ENCODE measurements around the gene YEATS4.

YEATS4 gene

DNA sequence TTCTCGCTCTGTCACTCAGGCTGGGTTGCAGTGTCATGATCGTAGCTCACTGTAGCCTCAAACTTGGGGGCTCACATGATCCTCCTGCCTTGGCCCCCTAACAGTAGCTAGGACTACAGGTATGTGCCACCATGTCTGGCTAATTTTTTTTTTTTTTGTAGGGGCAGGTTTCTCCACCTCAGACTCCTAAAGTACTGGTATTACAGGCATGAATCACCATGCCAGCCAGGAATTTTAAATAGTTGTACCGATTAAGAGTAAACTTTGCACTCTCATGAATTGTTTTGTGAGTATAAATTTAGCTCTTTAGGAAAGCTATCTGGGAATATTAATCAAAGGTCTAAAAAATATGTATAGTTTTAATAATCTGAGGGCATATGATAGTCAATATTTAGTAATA, 25.5 kb downstream of the YEATS4 start:
- Histone ChIP-seq H3K27ac (no peak overlapping the region), H3K9me3 (no peaks in the 10 kb centered on the region), H3K36me3 (no peaks in the 10 kb centered on the region), H3K4me3 (no peak overlapping the region), H3K27me3 (no peaks in the 10 kb centered on the region), H3K4me1 (peaks cover 0 to 15% (median 0%) of the 10 kb centered on the region in 4 donors)
- no peak for DNase-seq
- intact Hi-C loops (cut with DNase I; ENCODE audit: low total_unique reads), result no loop called here
- TF ChIP-seq, protein P1, sequence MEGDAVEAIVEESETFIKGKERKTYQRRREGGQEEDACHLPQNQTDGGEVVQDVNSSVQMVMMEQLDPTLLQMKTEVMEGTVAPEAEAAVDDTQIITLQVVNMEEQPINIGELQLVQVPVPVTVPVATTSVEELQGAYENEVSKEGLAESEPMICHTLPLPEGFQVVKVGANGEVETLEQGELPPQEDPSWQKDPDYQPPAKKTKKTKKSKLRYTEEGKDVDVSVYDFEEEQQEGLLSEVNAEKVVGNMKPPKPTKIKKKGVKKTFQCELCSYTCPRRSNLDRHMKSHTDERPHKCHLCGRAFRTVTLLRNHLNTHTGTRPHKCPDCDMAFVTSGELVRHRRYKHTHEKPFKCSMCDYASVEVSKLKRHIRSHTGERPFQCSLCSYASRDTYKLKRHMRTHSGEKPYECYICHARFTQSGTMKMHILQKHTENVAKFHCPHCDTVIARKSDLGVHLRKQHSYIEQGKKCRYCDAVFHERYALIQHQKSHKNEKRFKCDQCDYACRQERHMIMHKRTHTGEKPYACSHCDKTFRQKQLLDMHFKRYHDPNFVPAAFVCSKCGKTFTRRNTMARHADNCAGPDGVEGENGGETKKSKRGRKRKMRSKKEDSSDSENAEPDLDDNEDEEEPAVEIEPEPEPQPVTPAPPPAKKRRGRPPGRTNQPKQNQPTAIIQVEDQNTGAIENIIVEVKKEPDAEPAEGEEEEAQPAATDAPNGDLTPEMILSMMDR (IDR thresholded peaks at IDR 0.05), result no peak

DNA sequence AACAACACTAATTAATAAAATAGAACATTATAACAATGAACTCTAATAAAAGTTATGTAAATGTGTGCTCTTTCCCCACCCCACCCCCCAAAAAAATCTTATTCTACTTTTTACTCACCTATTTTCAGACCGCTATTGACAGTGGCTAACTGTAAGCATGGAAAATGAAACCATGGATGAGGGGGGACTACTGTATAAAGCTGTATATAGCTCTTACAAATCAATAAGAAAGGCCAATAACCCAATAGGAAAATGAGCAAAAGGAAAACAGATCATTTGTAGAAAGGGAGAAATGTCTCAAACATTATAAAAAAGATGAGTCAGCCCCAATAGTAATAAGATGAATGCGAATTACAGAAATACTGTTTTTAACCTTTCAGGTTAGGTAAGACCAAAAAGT, 27.4 kb downstream of the YEATS4 start:
- Histone ChIP-seq H3K4me3 (no peak overlapping the region), H3K9me3 (no peaks in the 10 kb centered on the region), H3K36me3 (no peaks in the 10 kb centered on the region), H3K27me3 (no peaks in the 10 kb centered on the region), H3K27ac (no peak overlapping the region), H3K4me1 (peaks cover 0 to 23% (median 0%) of the 10 kb centered on the region in 4 donors)
- intact Hi-C loops (cut with DNase I; ENCODE audit: low total_unique reads), result no loop called here
- DNase-seq, result no peak
- TF ChIP-seq, protein P1 (IDR thresholded peaks at IDR 0.05), result no peak

DNA sequence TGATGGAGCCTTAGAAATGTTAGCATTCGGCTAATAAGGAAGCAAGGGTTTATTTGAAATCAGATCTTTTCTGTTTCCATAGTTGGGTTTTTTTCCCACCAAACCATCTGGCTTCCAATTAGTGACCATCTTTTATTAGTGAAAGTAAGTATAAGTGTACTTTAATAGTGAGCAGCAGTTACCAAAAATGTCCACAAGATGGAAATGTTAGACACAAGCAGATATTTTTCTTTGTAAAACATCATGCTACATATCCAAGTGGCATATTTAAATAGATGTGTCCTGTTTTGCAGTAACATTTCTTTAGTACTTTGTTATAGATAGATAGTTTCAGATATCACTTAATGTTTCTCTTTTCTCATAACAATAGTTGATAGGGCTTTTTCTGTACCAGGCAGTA, 28.8 kb downstream of the YEATS4 start:
- Histone ChIP-seq H3K27ac (peak overlapping the region in 1 of 2 donors; percentile 22), H3K4me3 (no peak overlapping the region), H3K9me3 (no peaks in the 10 kb centered on the region), H3K27me3 (no peaks in the 10 kb centered on the region), H3K36me3 (no peaks in the 10 kb centered on the region), H3K4me1 (peaks cover 0 to 23% (median 0%) of the 10 kb centered on the region in 4 donors)
- no peak for DNase-seq
- intact Hi-C loops (cut with DNase I; ENCODE audit: low total_unique reads), result loop anchor here (2.0 kb wide), 1 partner anchor 182 kb away; no protein-coding TSS in a partner anchor
- TF ChIP-seq, protein P1 (IDR thresholded peaks at IDR 0.05), result peak; percentile 72 to 82

DNA sequence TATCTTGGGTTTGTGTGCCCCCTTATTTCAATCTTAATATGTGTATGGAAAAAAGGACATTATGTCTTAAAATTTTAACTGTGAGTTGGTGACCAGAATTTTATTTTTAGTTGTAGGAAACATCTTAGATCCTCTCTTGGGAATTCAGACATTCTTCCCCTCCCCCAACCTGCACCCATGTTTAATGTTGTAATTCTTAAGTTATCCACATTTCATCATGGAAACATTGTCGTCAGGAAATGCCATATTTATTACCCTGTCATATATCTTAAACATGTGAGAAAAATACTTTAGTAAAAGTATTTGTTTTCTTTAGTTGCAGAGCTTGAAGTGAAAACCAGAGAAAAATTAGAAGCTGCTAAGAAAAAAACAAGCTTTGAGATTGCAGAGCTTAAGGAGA, 30.3 kb downstream of the YEATS4 start:
- Histone ChIP-seq H3K27ac (peak overlapping the region in 1 of 2 donors; percentile 48), H3K4me3 (no peak overlapping the region), H3K27me3 (no peaks in the 10 kb centered on the region), H3K36me3 (no peaks in the 10 kb centered on the region), H3K9me3 (no peaks in the 10 kb centered on the region), H3K4me1 (peaks cover 0 to 23% (median 0%) of the 10 kb centered on the region in 4 donors)
- no peak for DNase-seq
- intact Hi-C loops (cut with DNase I; ENCODE audit: low total_unique reads), result loop anchor here (2.0 kb wide), 1 partner anchor 181 kb away; no protein-coding TSS in a partner anchor
- TF ChIP-seq, protein P1 (IDR thresholded peaks at IDR 0.05), result no peak

DNA sequence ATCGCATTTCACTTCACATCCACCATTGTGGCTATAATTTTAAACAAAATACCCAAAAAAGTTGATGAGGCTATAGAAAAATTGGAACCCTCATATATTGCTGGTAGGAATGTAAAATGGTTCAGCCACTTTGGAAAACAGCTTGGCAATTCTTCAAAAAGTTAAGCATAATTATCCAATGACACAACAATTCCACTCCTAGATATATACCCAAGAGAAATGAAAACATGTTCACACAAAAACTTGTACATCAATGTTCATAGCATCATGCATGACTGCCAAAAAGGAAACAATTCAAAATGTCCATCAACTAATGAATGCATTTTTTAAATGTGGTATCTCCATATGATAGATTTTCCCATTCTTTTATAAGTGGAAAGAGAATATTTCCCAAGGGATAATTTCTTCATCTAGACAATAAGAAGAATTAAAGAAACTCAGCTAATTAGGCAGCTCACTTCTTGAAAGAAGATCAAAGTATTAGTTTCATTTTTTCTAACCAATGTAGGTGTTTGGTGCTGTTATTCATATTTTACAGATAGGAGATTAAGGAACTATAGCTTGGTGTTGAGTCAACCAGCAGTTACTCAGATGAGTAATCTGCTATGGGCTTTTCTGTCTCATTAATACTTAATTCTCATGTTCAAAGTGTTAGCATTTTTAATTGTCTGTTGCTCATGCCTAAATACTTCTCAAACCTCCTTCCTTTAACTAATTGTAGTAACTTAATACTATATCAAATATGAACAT, 32.8 kb downstream of the YEATS4 start:
- TF ChIP-seq, protein P1 (IDR thresholded peaks at IDR 0.05), result no peak
- intact Hi-C loops (cut with DNase I; ENCODE audit: low total_unique reads), result no loop called here

More for the DNA sequence above, 32.8 kb downstream of the YEATS4 start:
- H3K4me3 ChIP-seq, result no peak overlapping the region
- DNase-seq, result no peak
- H3K9me3 ChIP-seq, result peaks cover 0 to 4% (median 0%) of the 10 kb centered on the region in 3 donors
- H3K27ac ChIP-seq, result no peak overlapping the region
- H3K4me1 ChIP-seq, result peaks cover 0 to 23% (median 0%) of the 10 kb centered on the region in 4 donors
- no peaks in the 10 kb centered on the region for H3K36me3 ChIP-seq
- no peaks in the 10 kb centered on the region for H3K27me3 ChIP-seq

Measured in tibial artery (tissue), 4 donors.